Activated CD4-positive, alpha-beta T cell treated with anti-CD3 and anti-CD28 coated beads, Interleukin-2, Interleukin-4, amounts not matched to agents 100 ng/mL and 50 ng/mL, durations not matched to agents 16 hours and 8 hours (primary cell): ENCODE data around the gene CD2AP.
A peak's percentile ranks its signal among the peaks of the same experiment; 100 is the strongest.
"Not testable (repeated sequence)": the region's sequence is repeated elsewhere in the genome, so short reads cannot be mapped to it uniquely, and the experiment has no call there.

Experiments
- DNase-seq: peaks from one replicate; pipeline ENCODE4 v3.0.0-alpha.2; 2020; ENCODE audit warnings: low spot score

Gene CD2AP

DNA sequence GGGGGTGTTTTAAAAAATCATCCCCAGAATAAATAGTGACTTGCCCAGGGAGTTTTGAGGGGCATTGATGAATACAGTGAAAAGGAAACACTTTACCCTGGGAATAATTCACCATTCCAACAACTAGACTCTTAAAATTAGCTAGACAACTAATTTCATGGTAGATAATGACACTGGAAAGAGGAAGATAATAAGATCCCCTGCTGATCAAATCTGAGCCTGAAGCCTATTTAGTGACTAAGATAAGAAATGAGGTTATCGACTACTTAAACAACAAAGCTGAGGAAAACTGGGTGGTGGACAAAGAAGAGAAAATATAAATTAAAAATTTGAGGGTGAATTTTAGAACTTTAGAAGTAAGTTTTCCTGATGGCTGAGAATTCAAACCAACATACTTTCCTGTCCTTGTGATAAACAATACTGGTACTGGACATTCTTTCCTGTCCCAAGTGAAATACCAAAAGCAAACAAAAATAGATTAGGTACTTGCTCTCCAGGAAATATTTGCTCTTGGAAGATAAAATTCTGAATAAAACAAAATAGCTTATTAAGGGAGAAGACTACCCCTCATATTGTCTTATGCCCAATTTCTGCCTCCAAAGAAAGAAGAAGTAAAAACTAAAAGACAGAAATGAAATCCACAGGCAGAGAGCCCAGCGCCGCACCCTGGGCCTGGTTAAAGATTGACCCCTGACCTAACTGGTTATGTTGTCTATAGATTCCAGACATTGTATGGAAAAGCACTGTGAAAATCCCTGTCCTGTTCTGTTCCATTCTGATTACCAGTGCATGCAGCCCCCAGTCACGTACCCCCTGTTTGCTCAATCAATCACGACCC, 156.8 kb downstream of the CD2AP start:
- DNase-seq, result no peak

GRCh38 chr6:47646689-47647088, 169.1 kb downstream of the CD2AP start:
- DNase-seq, result no peak

DNA sequence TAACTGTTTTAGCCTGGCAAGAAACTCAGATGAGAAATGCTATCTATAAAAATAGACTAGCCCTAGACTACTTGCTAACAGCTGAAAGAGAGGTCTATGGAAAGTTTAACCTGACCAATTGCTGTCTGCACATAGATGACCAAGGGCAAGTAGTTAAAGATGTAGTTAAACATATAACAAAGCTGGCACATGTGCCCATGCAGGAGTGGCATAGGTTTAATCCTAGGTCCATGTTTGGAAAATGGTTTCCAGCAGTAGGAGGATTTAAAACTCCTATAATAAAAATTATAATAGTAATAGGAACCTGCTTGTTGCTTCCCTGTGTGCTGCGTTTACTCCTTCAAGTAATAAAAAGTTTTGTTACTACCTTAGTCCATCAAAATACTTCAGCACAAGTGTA, 169.6 kb downstream of the CD2AP start:
- no peak for DNase-seq

DNA sequence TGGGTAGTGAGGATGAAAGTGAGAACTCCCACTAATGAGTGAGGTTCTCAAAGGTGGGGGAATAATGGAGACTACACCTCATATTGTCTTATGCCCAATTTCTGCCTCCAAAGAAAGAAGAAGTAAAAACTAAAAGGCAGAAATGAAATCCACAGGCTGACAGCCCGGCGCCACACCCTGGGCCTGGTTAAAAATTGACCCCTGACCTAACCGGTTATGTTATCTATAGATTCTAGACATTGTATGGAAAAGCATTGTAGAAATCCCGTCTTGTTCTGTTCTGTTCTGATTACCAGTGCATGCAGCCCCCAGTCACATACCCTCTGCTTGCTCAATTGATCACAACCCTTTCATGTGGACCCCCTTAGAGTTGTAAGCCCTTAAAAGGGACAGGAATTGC, 170.0 kb downstream of the CD2AP start:
- DNase-seq, result not testable (repeated sequence)

- DNase-seq, result no peak
Observed at GRCh38 chr6:47648031-47648430, 170.4 kb downstream of the CD2AP start.

DNA sequence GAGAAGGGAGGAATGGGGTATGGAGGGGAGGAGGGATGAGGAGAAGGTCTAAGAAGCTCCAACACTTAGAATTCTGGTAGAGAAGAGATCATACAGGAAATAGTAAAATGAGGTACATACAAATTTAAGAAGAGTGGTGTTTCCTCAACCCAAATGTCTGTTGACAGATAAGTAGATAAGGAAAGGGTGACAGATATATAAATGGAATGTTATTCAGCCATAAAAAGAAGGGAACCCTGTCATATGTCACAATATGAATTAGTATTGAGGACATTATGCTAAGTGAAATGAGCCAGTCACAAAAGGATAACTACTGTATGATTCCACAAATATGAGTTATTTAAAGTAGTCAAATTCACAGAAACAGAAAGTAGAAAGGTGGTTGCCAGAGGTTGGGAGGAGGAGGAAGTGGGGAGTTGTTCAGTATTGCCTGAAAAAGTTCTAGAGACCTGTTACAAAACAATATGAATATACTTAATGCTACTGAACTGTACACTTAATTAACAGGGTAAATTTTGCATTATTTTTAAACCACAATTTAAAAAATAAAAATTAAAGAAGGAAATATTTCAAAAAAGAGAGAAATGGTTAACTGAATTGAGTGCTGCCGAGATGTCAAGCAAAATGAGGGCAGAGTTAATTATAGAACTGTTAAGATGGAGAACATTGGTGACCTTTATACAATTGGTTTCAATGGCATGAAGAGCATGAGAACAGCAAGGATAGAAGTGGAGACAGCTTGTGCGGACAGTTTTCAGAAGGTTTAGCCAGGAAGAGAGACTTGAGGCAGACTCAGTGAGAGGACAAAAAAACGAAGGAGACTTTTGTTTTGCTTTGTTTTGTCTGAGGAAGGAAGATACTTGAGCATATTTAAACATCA, 173.2 kb downstream of the CD2AP start:
- DNase-seq, result no peak

DNA sequence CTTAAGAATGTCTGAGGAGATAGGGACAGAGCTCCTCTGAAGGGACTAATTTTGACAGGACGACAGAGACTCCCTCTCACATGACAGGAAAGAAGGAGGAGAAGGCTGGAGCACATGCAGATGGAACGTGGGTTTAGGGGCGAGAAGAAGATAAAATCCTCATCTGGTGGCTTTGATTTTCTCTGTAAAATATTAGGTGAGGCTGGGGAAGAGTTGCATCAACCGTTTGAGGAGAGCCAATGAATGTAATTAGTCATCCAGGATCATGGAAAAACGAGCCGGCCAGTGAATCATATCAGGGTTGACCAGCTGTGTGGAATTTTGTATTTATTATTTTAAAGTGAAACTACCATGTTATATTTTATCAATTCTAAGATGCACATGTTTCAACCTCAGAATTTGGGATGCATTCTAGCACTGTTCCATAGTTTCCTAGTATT, 173.9 kb downstream of the CD2AP start:
- no peak for DNase-seq

DNA sequence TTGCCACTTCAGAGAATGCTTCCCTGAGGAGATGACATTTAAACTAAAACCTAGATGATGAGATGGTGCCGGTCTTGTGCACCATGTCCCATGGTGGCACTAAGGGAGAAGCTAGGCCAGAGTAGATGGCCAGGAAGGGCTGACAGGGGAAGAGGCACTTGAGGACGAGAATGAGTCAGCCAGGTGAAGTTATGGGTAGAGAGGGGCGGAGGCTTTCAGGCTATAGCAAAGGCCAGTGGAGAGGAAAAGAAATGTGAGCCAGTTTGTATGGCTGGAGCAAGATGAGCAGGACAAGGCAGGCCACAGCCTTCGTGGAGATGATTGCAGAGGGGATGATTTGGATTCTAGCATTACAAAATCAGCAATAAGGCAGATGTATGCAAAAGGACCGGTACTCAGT, 176.1 kb downstream of the CD2AP start:
- DNase-seq, result no peak

DNA sequence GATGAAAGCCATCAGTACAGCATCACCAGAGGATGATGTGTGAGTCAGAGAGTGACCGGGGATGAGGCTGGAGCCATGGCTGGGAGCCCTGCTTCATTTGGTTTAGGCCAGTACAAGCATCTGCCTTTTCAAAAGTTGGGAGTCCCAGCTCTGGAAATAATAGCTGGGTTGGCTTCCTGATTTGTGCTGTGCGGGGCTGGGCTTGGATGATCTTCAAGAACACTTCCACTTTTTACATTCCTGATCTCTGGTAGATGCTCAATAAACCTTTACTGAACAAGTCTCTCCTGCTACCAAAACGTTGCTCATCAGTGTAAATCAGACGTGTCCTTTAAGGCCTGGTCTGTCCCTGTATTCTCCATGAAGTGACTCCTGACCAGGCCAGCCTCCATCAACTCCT, 176.7 kb downstream of the CD2AP start:
- no peak for DNase-seq

GRCh38 chr6:47655719-47656595, 178.4 kb downstream of the CD2AP start:
- peak; percentile 48 for DNase-seq

DNA sequence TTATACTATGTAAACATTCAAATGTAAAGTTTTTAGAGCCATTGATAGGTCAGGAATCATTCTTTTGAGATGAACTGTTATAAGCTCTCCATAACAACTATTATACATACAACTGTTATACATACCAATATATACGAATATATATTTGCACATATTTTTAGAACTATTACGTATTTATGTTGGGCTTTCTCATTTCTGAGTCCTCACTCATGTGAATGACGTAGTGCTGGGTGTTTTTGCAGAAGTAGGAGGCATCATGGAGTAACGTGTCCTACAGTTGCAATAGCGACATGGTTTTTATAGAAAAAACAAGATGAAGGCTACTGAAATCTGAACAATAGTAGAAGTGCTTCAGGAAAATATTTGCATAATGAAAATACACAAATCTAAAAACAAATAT, 184.4 kb downstream of the CD2AP start:
- no peak for DNase-seq

- no peak for DNase-seq
Observed at GRCh38 chr6:47663462-47664216, 186.1 kb downstream of the CD2AP start.

GRCh38 chr6:47665112-47665511, 187.5 kb downstream of the CD2AP start:
- DNase-seq, result no peak

GRCh38 chr6:47669684-47670513, 192.3 kb downstream of the CD2AP start:
- DNase-seq, result no peak

DNA sequence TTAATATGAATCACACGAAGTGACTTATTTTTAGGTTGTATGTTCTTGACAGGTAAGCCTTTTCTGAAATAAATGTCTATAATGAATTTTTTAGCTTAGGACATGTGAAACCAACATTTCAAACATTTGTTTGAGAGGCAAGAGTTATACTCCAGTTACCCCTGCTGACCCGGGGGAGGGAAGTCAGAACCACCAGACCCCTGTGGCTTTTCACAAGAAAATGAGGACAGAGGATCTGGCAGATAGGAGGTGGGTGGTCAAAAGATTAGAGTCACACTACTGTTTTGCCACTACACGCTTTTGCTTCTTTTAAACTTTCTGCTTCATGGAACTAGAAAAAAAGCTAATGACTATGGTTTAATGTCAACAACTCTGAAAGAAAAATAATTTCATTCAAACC, 193.3 kb downstream of the CD2AP start:
- no peak for DNase-seq

- DNase-seq, result no peak
Observed at GRCh38 chr6:47671777-47672176, 194.2 kb downstream of the CD2AP start.

- no peak for DNase-seq
Observed at GRCh38 chr6:47672816-47673215, 195.2 kb downstream of the CD2AP start.

DNA sequence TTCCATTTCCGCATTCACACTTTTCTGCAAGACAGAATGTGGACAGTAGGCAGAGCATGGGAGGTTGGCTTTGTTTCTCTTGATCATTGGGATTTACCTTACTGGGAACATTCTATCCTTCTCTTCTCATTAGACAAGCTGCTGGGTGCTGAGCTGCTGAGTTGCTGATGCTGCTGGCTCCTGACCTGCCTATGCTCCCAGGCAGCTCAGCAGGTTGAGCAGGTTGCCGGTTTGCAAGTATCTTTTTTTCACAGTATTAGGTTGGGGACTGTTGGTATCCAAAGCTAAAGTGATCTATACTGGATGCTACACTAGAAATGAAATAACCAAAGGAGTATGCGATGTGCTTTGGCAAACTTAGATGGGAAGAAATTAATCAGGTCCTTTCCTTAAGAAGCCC, 197.1 kb downstream of the CD2AP start:
- DNase-seq, result no peak
